Activated gamma-delta T cell (primary cell): Measurements from ENCODE around the gene ACAD8.

Experiments used
- DNase-seq: peaks from one replicate; lab custom pipeline; 2025; lab: John Stamatoyannopoulos, UW
- total RNA-seq, 2 donors: gene quantifications; one replicate each; lab custom pipeline; 2026; lab: John Stamatoyannopoulos, UW

ACAD8 gene
- total RNA-seq = 81.8 to 84.1 reads per million in 2 donors

GRCh38 chr11:134253188-134253993, at the start of gene ACAD8, which contains the start of gene THYN1:
Gene ACAD8 (plus strand): TSS chr11:134253568. CDS start chr11:134253601, 33 bp downstream.
Gene THYN1 (minus strand): TSS chr11:134253352. CDS start chr11:134252882, 470 bp downstream.
- DNase-seq = peak; percentile 83

GRCh38 chr11:134205729-134206128, 47.6 kb upstream of the ACAD8 start:
- no peak for DNase-seq

GRCh38 chr11:134206185-134206584, 47.2 kb upstream of the ACAD8 start:
- DNase-seq = no peak

- DNase-seq = no peak
Observed at GRCh38 chr11:134207538-134208239, 45.7 kb upstream of the ACAD8 start.

GRCh38 chr11:134215836-134216235, 37.5 kb upstream of the ACAD8 start:
- no peak for DNase-seq

- DNase-seq = no peak
Observed at GRCh38 chr11:134216816-134217215, 36.6 kb upstream of the ACAD8 start.

GRCh38 chr11:134223121-134223520, 30.2 kb upstream of the ACAD8 start:
- DNase-seq = no peak

GRCh38 chr11:134223836-134224709, 29.3 kb upstream of the ACAD8 start, which contains the start of the genes NCAPD3 and VPS26B:
Gene NCAPD3 (minus strand): TSS chr11:134223967. CDS start chr11:134223926, 41 bp downstream.
Gene VPS26B (plus strand): TSS chr11:134224671. CDS start chr11:134225123, 452 bp downstream.
- DNase-seq = peak; percentile 94

GRCh38 chr11:134224710-134225664, 28.4 kb upstream of the ACAD8 start:
- DNase-seq = peak; percentile 27

- DNase-seq = no peak
Observed at GRCh38 chr11:134226806-134227325, 26.5 kb upstream of the ACAD8 start.

GRCh38 chr11:134228625-134229024, 24.7 kb upstream of the ACAD8 start:
- DNase-seq = no peak

GRCh38 chr11:134229126-134229790, 24.1 kb upstream of the ACAD8 start:
- no peak for DNase-seq

GRCh38 chr11:134230339-134230738, 23.0 kb upstream of the ACAD8 start:
- no peak for DNase-seq

GRCh38 chr11:134231958-134232659, 21.3 kb upstream of the ACAD8 start:
- DNase-seq = no peak

GRCh38 chr11:134233729-134234179, 19.6 kb upstream of the ACAD8 start:
- DNase-seq = no peak

GRCh38 chr11:134235399-134235798, 18.0 kb upstream of the ACAD8 start:
- no peak for DNase-seq

GRCh38 chr11:134236834-134237556, 16.4 kb upstream of the ACAD8 start:
- DNase-seq = no peak

GRCh38 chr11:134237557-134237922, 15.8 kb upstream of the ACAD8 start:
- no peak for DNase-seq
